ENCODE data around the gene GPRC5D. TPM values are rescaled to one million over a fixed set of nuclear protein-coding genes. Genes with fewer than 3 reads are reported as not detected.
A peak's percentile ranks its signal among the peaks of the same experiment; 100 is the strongest.

GPRC5D gene
- total RNA-seq, 2 experiments from 2014 or later: 0.46 TPM; not detected in 1

DNA sequence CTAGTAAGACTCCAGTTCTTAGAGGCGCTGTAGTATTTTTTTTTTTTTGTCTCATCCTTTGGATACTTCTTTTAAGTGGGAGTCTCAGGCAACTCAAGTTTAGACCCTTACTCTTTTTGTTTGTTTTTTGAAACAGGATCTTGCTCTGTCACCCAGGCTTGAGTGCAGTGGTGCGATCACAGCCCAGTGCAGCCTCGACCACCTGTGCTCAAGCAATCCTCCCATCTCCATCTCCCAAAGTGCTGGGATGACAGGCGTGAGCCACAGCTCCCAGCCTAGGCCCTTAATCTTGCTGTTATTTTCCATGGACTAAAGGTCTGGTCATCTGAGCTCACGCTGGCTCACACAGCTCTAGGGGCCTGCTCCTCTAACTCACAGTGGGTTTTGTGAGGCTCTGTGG, 39.3 kb downstream of the GPRC5D start:
- DNase-seq: no peak
- H3K27ac Mint-ChIP-seq: no peak overlapping the region
- POLR2A ChIA-PET: no interaction called here
- H3K36me3 Mint-ChIP-seq: no peaks in the 10 kb centered on the region
- H3K4me3 Mint-ChIP-seq: no peak overlapping the region
- H3K4me1 Mint-ChIP-seq (ENCODE audit: low read depth): peaks cover 26% of the 10 kb centered on the region
- CTCF ChIA-PET: interaction anchor here (0.5 to 1.0 kb wide), 3 partner anchors 137 to 328 kb away, joined by 3 read pairs; no protein-coding TSS in a partner anchor
- peaks cover 10% of the 10 kb centered on the region for H3K27me3 Mint-ChIP-seq
- intact Hi-C loops (cut with micrococcal nuclease): no loop called here
- H3K9me3 Mint-ChIP-seq: no peaks in the 10 kb centered on the region

DNA sequence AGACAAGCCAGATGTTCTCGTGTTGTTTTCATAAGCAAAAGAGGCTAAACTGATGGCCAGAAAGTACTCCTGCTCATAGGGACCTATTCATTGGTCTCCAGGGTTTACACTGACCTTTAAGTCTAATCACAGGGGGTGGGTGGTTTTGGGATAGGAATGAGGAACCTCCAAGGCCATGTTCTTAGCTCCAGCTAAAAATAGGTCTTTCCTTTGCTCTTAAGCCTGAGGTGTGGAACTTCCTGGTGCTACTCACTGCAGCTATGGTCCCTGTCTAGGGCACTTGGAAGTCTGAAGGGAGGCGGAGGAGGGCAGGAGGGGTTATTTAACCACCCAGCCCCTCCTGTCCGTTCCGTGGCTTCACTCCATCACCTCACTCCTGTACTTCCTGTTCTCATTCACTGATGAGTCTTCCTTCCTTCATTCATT, 42.0 kb downstream of the GPRC5D start:
- no peak for DNase-seq
- no peak overlapping the region for H3K4me3 Mint-ChIP-seq
- peaks cover 17% of the 10 kb centered on the region for H3K4me1 Mint-ChIP-seq (ENCODE audit: low read depth)
- intact Hi-C loops (cut with micrococcal nuclease): no loop called here
- ChIA-PET CTCF (interaction anchor here (1.7 to 1.9 kb wide), 2 partner anchors 121 to 302 kb away, joined by 6 to 9 read pairs; no protein-coding TSS in a partner anchor), POLR2A (no interaction called here)
- H3K36me3 Mint-ChIP-seq: no peaks in the 10 kb centered on the region
- H3K27ac Mint-ChIP-seq: no peak overlapping the region
- H3K9me3 Mint-ChIP-seq: no peaks in the 10 kb centered on the region
- H3K27me3 Mint-ChIP-seq: peaks cover 4% of the 10 kb centered on the region

DNA sequence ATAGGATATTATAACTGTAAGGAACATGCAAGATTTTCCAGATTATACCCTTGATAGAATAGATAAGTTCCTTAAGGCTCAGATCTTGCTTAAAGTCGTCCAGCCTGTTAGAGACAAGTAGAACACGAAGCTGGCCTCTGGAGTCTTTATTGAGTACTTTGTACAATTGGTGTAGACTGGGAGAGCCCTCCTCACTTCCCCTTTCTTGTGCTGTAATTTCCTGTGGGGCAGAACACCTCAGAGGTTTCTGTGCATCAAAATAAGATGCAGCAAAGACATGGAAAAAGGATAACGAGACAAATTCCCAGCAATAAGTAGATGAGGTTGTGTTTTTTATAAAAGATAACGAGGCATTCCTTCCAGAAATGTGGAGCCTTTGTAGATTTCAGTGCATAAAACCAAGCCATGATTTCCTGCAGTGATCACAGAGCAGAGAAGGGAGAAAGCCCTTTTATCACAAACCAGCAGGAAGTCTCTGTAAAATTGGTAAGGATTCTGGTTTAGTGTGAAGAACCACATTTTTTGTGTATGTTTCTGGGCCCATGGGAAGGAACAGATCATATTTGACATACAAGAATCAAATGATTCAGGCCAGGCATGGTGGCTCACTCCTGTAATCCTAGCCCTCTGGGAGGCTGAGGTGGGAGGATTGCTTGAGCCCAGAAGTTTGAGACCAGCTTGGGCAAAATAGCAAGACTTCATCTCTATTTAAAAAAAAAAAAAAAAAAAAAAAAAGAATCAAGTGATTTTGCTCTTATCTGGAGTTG, 42.6 kb downstream of the GPRC5D start:
- POLR2A ChIA-PET: no interaction called here
- Mint-ChIP-seq H3K4me1 (ENCODE audit: low read depth) (peaks cover 17% of the 10 kb centered on the region), H3K27me3 (peaks cover 4% of the 10 kb centered on the region), H3K9me3 (no peaks in the 10 kb centered on the region), H3K4me3 (no peak overlapping the region), H3K36me3 (no peaks in the 10 kb centered on the region), H3K27ac (no peak overlapping the region)
- CTCF ChIA-PET: interaction anchor here (1.7 to 1.9 kb wide), 2 partner anchors 121 to 303 kb away, joined by 6 to 9 read pairs; no protein-coding TSS in a partner anchor
- DNase-seq: no peak
- intact Hi-C loops (cut with micrococcal nuclease): no loop called here

DNA sequence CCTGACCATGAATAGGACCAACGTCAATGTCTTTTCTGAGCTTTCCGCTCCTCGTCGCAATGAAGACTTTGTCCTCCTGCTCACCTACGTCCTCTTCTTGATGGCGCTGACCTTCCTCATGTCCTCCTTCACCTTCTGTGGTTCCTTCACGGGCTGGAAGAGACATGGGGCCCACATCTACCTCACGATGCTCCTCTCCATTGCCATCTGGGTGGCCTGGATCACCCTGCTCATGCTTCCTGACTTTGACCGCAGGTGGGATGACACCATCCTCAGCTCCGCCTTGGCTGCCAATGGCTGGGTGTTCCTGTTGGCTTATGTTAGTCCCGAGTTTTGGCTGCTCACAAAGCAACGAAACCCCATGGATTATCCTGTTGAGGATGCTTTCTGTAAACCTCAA, 43.3 kb downstream of the GPRC5D start:
- ChIA-PET POLR2A (no interaction called here), CTCF (interaction anchor here (1.9 kb wide), 1 partner anchor 120 kb away, joined by 6 read pairs; no protein-coding TSS in a partner anchor)
- H3K9me3 Mint-ChIP-seq: no peaks in the 10 kb centered on the region
- H3K27ac Mint-ChIP-seq: no peak overlapping the region
- no peak overlapping the region for H3K4me3 Mint-ChIP-seq
- H3K4me1 Mint-ChIP-seq (ENCODE audit: low read depth): peaks cover 17% of the 10 kb centered on the region
- intact Hi-C loops (cut with micrococcal nuclease): no loop called here
- DNase-seq: no peak
- peaks cover 6% of the 10 kb centered on the region for H3K27me3 Mint-ChIP-seq
- H3K36me3 Mint-ChIP-seq: no peaks in the 10 kb centered on the region

DNA sequence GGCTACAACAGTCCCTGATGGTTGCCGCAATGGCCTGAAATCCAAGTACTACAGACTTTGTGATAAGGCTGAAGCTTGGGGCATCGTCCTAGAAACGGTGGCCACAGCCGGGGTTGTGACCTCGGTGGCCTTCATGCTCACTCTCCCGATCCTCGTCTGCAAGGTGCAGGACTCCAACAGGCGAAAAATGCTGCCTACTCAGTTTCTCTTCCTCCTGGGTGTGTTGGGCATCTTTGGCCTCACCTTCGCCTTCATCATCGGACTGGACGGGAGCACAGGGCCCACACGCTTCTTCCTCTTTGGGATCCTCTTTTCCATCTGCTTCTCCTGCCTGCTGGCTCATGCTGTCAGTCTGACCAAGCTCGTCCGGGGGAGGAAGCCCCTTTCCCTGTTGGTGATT, 43.7 kb downstream of the GPRC5D start:
- Mint-ChIP-seq H3K27ac (no peak overlapping the region), H3K4me1 (ENCODE audit: low read depth) (peaks cover 17% of the 10 kb centered on the region), H3K9me3 (no peaks in the 10 kb centered on the region), H3K4me3 (no peak overlapping the region), H3K27me3 (peaks cover 6% of the 10 kb centered on the region), H3K36me3 (no peaks in the 10 kb centered on the region)
- CTCF ChIA-PET: interaction anchor here (0.7 to 1.0 kb wide), 2 partner anchors 71 to 236 kb away, joined by 3 read pairs; no protein-coding TSS in a partner anchor
- POLR2A ChIA-PET: no interaction called here
- no peak for DNase-seq
- intact Hi-C loops (cut with micrococcal nuclease): no loop called here

DNA sequence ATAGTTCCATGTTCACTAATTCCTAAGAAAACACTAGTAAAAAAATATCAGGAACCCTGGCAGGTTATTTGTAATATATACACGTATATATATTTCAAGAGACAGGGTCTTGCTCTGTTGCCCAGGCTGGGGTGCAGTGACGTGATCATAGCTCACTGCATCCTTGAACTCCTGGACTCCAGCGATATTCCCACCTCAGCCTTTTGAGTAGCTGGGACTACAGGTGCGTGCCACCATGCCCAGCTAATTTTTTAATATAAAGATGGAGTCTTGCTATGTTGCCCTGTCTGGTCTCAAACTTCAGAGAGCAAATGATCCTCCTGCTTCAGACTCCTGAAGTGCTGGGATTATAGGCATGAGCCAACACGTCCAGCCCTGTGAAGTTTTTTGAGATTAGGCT, 44.4 kb downstream of the GPRC5D start:
- no peaks in the 10 kb centered on the region for H3K9me3 Mint-ChIP-seq
- no peak overlapping the region for H3K27ac Mint-ChIP-seq
- CTCF ChIA-PET: interaction anchor here (0.7 to 1.0 kb wide), 2 partner anchors 71 to 235 kb away, joined by 3 read pairs; no protein-coding TSS in a partner anchor
- no peak for DNase-seq
- no peak overlapping the region for H3K4me3 Mint-ChIP-seq
- H3K36me3 Mint-ChIP-seq: no peaks in the 10 kb centered on the region
- peaks cover 17% of the 10 kb centered on the region for H3K4me1 Mint-ChIP-seq (ENCODE audit: low read depth)
- peaks cover 6% of the 10 kb centered on the region for H3K27me3 Mint-ChIP-seq
- intact Hi-C loops (cut with micrococcal nuclease): no loop called here
- POLR2A ChIA-PET: no interaction called here

DNA sequence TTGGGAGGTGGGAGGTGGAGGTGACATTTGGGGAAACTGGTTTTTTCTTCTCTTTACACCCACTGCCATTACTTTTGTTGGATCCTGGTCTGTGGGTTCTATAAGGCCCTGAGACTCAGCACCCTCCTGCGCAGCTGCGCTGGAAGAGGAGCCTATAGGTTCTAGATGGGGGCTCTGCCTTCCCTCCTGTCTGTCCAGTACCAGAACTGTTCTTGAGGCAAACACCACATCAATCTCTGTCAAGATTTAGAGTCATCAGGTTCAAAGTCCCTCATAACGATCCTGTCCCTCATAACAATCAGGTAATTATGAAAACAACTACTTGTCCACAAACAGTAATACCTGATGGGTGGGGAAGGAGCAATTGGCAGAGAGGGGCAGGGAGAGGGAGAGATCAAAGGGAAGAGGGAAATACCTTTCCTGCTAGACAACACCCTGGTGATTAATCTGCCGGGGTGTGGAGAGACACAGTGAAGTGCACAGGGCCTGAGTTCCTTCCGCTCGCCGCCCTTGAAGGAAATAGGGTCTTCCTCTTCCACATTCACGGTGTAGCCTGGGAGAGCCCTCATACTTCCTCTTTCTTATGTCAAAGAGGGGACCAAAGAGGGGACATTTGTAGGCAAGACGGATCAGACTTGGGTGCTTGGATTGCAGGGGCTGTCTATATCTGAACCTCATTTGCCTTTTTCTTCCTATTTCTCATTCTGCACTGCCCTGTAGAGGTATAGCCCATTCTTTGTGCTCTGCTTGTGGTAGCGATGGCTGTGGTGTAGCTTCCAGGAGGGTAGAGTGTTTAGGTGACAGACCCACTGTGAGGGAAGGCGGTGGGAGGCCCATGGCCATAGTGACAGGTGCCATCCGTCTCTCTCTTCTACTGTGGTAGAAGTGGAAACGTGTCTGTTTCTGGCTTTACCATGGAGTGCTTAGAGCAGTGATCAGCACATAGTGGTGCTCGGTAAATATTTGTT, 48.0 kb downstream of the GPRC5D start:
- no peaks in the 10 kb centered on the region for H3K9me3 Mint-ChIP-seq
- H3K4me3 Mint-ChIP-seq: no peak overlapping the region
- intact Hi-C loops (cut with micrococcal nuclease): no loop called here
- H3K36me3 Mint-ChIP-seq: no peaks in the 10 kb centered on the region
- no peak for DNase-seq
- H3K4me1 Mint-ChIP-seq (ENCODE audit: low read depth): peaks cover 16% of the 10 kb centered on the region
- CTCF ChIA-PET: no interaction called here
- H3K27me3 Mint-ChIP-seq: peaks cover 12% of the 10 kb centered on the region
- POLR2A ChIA-PET: no interaction called here
- no peak overlapping the region for H3K27ac Mint-ChIP-seq

DNA sequence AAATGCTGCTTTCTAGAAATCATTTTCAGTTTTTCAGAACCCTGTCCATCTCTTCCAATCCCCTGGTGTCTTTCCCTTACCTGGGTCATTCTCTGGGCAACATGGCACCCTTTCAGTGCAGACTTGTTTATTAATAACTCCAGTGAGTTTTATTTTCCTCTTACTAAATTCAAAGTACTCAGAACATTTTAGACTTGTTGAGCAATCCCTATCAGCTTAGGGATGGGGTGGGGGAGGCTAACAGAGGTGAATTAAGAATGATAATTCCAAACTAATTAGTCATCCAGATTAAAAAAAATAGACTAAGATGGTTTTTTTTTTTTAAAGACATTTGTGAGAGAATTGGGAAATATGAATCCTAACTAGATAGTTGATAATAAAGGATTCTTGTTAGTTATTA, 49.9 kb downstream of the GPRC5D start:
- Mint-ChIP-seq H3K9me3 (no peaks in the 10 kb centered on the region), H3K27ac (no peak overlapping the region), H3K36me3 (no peaks in the 10 kb centered on the region), H3K4me1 (ENCODE audit: low read depth) (peaks cover 16% of the 10 kb centered on the region), H3K27me3 (peaks cover 19% of the 10 kb centered on the region), H3K4me3 (no peak overlapping the region)
- CTCF ChIA-PET: interaction anchor here (0.6 kb wide), 1 partner anchor 13 kb away, joined by 4 read pairs; no protein-coding TSS in a partner anchor
- POLR2A ChIA-PET: no interaction called here
- intact Hi-C loops (cut with micrococcal nuclease): no loop called here
- no peak for DNase-seq

DNA sequence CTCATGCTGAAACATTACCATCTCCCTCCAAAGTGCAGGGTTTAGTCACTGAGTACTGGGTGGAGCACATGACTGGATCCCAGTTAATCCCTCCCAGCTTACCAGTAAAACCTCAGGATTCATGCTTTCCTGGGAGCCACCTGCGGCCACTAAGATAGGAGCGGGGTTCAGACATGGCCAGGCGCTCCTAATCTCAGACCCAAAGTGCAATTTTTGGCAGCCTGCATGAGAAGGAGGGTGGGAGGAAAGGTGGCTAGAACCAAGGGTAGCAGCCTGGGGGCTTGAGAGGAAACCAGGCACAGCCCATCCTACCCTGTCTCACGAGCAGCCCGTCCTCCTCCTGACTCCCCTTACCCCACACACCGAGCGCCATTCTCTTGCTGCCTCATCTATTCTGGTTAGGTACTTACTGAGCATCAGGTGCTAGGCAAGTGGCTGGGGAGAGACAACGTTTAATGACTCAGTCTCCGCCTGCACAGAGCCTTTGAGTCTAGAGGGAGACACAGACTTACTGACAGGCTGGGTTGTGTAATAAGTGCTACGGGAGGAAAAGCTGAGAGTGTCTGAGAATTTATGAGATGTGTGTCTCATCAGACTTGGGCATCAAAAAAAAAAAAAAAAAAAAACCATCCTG, 50.7 kb downstream of the GPRC5D start:
- Mint-ChIP-seq H3K4me1 (ENCODE audit: low read depth) (peaks cover 16% of the 10 kb centered on the region), H3K9me3 (no peaks in the 10 kb centered on the region), H3K27ac (no peak overlapping the region), H3K4me3 (no peak overlapping the region), H3K27me3 (peaks cover 20% of the 10 kb centered on the region), H3K36me3 (no peaks in the 10 kb centered on the region)
- intact Hi-C loops (cut with micrococcal nuclease): no loop called here
- ChIA-PET POLR2A (no interaction called here), CTCF (interaction anchor here (1.6 kb wide), 1 partner anchor 15 kb away, joined by 4 read pairs; no protein-coding TSS in a partner anchor)
- DNase-seq: peak; percentile 47

DNA sequence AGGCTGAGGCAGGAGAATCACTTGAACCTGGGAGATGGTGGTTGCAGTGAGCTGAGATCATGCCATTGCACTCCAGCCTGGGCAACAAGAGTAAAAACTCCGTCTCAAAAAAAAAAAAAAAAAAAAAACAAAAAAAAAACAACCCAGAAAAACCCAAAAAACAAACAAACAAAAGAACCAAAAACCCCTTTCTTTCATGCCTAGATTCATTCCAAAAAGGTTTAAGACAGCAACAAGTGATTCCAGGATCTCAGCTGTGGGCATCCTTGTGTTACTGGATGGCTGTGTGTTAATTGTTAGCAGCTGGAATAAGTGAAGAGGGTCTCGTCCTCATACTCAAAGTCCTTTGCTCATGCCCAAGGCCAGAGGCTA, 51.2 kb downstream of the GPRC5D start:
- Mint-ChIP-seq H3K9me3 (no peaks in the 10 kb centered on the region), H3K27me3 (peaks cover 19% of the 10 kb centered on the region), H3K4me3 (no peak overlapping the region), H3K36me3 (no peaks in the 10 kb centered on the region), H3K27ac (no peak overlapping the region), H3K4me1 (ENCODE audit: low read depth) (peaks cover 19% of the 10 kb centered on the region)
- intact Hi-C loops (cut with micrococcal nuclease): no loop called here
- no peak for DNase-seq
- POLR2A ChIA-PET: no interaction called here
- CTCF ChIA-PET: interaction anchor here (1.6 kb wide), 1 partner anchor 16 kb away, joined by 4 read pairs; no protein-coding TSS in a partner anchor

DNA sequence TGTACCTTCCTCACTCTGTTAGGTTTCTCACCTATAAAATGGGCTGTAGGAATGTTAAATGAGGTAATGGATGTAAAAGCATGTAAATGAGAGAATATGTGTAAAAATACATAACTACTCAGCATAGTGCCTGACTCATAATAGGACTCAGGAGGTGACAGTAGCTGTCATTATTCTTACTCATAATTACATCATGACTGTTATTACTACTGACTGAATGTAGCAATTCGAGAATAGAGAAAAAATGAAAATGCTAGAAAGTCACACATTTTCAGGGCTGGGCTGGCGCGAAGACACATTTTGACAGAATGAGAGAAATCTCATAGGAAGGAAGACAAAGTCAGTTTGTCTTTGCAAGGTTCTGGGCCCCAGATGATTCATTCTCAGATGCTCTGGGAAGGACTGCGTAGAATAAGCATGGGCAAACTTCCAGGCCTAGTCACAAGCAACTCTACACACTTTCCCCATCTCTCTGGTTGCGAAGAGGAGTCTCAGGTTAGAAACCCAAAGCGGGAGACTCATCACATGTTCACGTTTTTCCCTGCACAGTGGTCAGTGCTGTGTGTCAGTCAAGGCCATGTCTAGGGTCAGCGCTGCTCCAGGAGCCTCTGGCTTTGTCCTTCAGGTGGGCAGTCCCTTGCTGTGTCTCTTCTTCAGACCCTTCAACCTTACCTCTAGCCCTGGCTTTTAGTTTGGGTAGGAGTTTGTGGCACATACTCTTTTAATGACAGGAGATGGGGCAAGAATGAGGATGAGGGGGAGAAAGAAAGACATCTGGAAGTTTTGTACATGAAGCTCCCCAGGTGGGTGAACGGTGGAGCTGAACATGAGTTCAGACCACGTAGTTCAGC, 52.2 kb downstream of the GPRC5D start:
- peaks cover 16% of the 10 kb centered on the region for H3K27me3 Mint-ChIP-seq
- DNase-seq: peak; percentile 86
- H3K4me1 Mint-ChIP-seq (ENCODE audit: low read depth): peaks cover 19% of the 10 kb centered on the region
- intact Hi-C loops (cut with micrococcal nuclease): loop anchor here (1.0 to 10.0 kb wide), 8 partner anchors 62 to 312 kb away; partner anchors contain the start of genes EMP1 and GSG1
- no peaks in the 10 kb centered on the region for H3K36me3 Mint-ChIP-seq
- H3K27ac Mint-ChIP-seq: peak overlapping the region; percentile 77
- CTCF ChIA-PET: interaction anchor here (1.2 to 1.6 kb wide), 3 partner anchors 17 to 85 kb away, joined by 3 to 4 read pairs (median 4); no protein-coding TSS in a partner anchor
- POLR2A ChIA-PET: interaction anchor here (0.8 to 1.3 kb wide), 2 partner anchors 91 to 296 kb away, joined by 3 read pairs; partner anchors contain the start of gene EMP1
- no peaks in the 10 kb centered on the region for H3K9me3 Mint-ChIP-seq
- no peak overlapping the region for H3K4me3 Mint-ChIP-seq

All from activated CD4-positive, alpha-beta memory T cell treated with anti-CD3 and anti-CD28 coated beads for 36 hours (primary cell).